GM12878 (cell line): ENCODE results near the gene RYR2. TPM values are rescaled to one million over a fixed set of nuclear protein-coding genes. Genes with fewer than 3 reads are reported as not detected.

Experiments
- ATAC-seq: fragments of 200-7000 bp; cut with Tn5 transposase; 3 replicates; pipeline ENCODE4 v1.9.1; 2020; ENCODE audit warnings: mild to moderate bottlenecking, moderate library complexity
- BruUV-seq: library from RNA; stranded (reverse); fragments of 400-500 nt; replicated peaks from 2 replicates; lab custom pipeline; 2021; lab: Mats Ljungman, UMichigan
- CTCF ChIA-PET: fragments of 300-600 bp; sonication (Branson Sonifier 250); formaldehyde crosslinking; extraction: SDS; loops from one replicate; lab custom pipeline; 2021; ENCODE audit warnings: inconsistent platforms; lab: Yijun Ruan, JAX
- POLR2A ChIA-PET: fragments of 350-600 bp; formaldehyde crosslinking; extraction: SDS; loops from one replicate; lab custom pipeline; 2021; ENCODE audit warnings: inconsistent platforms; lab: Charles Lee
- RAD21 ChIA-PET: fragments of 300-600 bp; sonication (Branson Sonifier 250); formaldehyde crosslinking; loops from one replicate; lab custom pipeline; 2023; ENCODE audit warnings: antibody characterized with exemption; ENCODE audit not compliant: unreplicated experiment; lab: Charles Lee
- SMC1A ChIA-PET: fragments of 300-600 bp; sonication (Branson Sonifier 250); formaldehyde crosslinking; loops from one replicate; lab custom pipeline; 2023; ENCODE audit not compliant: unreplicated experiment, uncharacterized antibody; lab: Charles Lee
- DNase-seq: peaks from one replicate; pipeline ENCODE4 v3.0.0-alpha.2; 2011; ENCODE audit warnings: low read depth, low spot score
- FAIRE-seq: peaks from 3 replicates; lab custom pipeline; 2011; peaks lifted over from hg19 to GRCh38; lab: Jason Lieb, UNC
- H2AFZ ChIP-seq: 2 replicates; pipeline ENCODE4 v1.6.0; 2011; ENCODE audit warnings: low read depth, low read length, control low read depth; ENCODE audit not compliant: control insufficient read depth
- H3K27ac ChIP-seq: 2 replicates; pipeline ENCODE4 v1.5.1; 2011; ENCODE audit warnings: control low read depth; ENCODE audit not compliant: control insufficient read depth, insufficient read depth
- H3K27me3 ChIP-seq, 2 experiments: replicated peaks in 1 of 2; 2 replicates each; pipeline versions ENCODE4 v1.6.0 to v1.6.1; 2011; ENCODE audit warnings: low read length in 1 of 2; ENCODE audit not compliant: control insufficient read depth in 2 of 2, insufficient read depth in 2 of 2
- H3K36me3 ChIP-seq, 2 experiments: 2 replicates each; pipeline ENCODE4 v1.5.1; 2011; ENCODE audit warnings: low read length in 1 of 2; ENCODE audit not compliant: control insufficient read depth in 2 of 2, insufficient read depth in 2 of 2
- H3K4me1 ChIP-seq: 2 replicates; pipeline ENCODE4 v1.6.1; 2011; ENCODE audit warnings: mild to moderate bottlenecking, low read length, moderate library complexity, mixed read lengths; ENCODE audit not compliant: control insufficient read depth, insufficient read depth
- H3K4me2 ChIP-seq: 2 replicates; pipeline ENCODE4 v1.6.0; 2011; ENCODE audit warnings: control low read depth; ENCODE audit not compliant: control insufficient read depth, insufficient read depth
- H3K4me3 ChIP-seq: fragments of 200-600 bp; sonication (generic); 2 replicates; pipeline ENCODE4 v1.5.1; 2016
- H3K79me2 ChIP-seq: 2 replicates; pipeline ENCODE4 v1.6.0; 2011; ENCODE audit warnings: low read length; ENCODE audit not compliant: control insufficient read depth, insufficient read depth
- H3K9ac ChIP-seq: 2 replicates; pipeline ENCODE4 v1.8.0; 2011; ENCODE audit warnings: low read length, control low read depth, mixed read lengths; ENCODE audit not compliant: control insufficient read depth, insufficient read depth
- H3K9me3 ChIP-seq: replicated peaks from 3 replicates; pipeline ENCODE4 v1.5.1; 2011; ENCODE audit warnings: mild to moderate bottlenecking, low read length; ENCODE audit not compliant: control insufficient read depth, insufficient read depth
- H4K20me1 ChIP-seq: 2 replicates; pipeline ENCODE4 v1.6.0; 2011; ENCODE audit not compliant: control insufficient read depth, insufficient read depth
- CTCF ChIP-seq, 3 experiments: IDR thresholded peaks in 2 of 3; conservative IDR thresholded peaks in 1 of 3; 2 replicates each; pipeline ENCODE4 v1.5.1; 2011; ENCODE audit warnings: low read depth in 3 of 3, low read length in 3 of 3, mild to moderate bottlenecking in 3 of 3, control low read depth in 2 of 3, moderate library complexity in 2 of 3, inconsistent platforms in 1 of 3, mixed read lengths in 1 of 3; ENCODE audit not compliant: control insufficient read depth in 2 of 3, insufficient read depth in 1 of 3; ENCODE audit errors: extremely low read depth in 1 of 3
- RAD21 ChIP-seq: IDR thresholded peaks from 2 replicates; pipeline ENCODE4 v1.6.1; 2011; ENCODE audit warnings: mild to moderate bottlenecking, low read depth, low read length, moderate library complexity; ENCODE audit not compliant: insufficient read depth
- SMAD1 ChIP-seq: fragments of 450-650 bp; IDR thresholded peaks from 2 replicates; pipeline ENCODE4 v1.6.1; 2018; ENCODE audit warnings: mild to moderate bottlenecking, low read depth; ENCODE audit not compliant: partially characterized antibody
- SMARCA5 ChIP-seq: fragments of 450-650 bp; IDR thresholded peaks from 2 replicates; pipeline ENCODE4 v1.6.1; 2017; ENCODE audit warnings: mild to moderate bottlenecking
- WGBS: methylation state at CpG from one replicate; pipeline ENCODE4 v1.1.6; 2016; ENCODE audit warnings: low lambda C conversion rate; ENCODE audit not compliant: insufficient replicate concordance, insufficient coverage; ENCODE audit errors: missing lambda C conversion rate; 5-methylcytosine and 5-hydroxymethylcytosine counted together
- in situ Hi-C: fragments of 300-500 bp; cut with MboI; formaldehyde crosslinking; loops from 9 replicates; pipeline ENCODE4 v1.14.3; 2018; ENCODE audit warnings: mixed read lengths
- intact Hi-C: fragments of 100-400 bp; cut with micrococcal nuclease; formaldehyde crosslinking; loops from one replicate; pipeline ENCODE4 v1.14.2; 2022; ENCODE audit not compliant: unreplicated experiment
- polyA plus RNA-seq, 11 experiments: library from polyadenylated mRNA; depleted of rRNA in 4 of 11; unstranded in 6 of 11; stranded (reverse) in 5 of 11; fragments of >200 nt; fragmentation: Nextera tagmentation in 4 of 11; fragmentation: Illumina TruSeq in 1 of 11; extraction: Ambion mirVana in 4 of 11; extraction: Trizol in 1 of 11; gene quantifications; 1 replicate in 1 of 11; 2 replicates in 10 of 11; pipeline versions ENCODE4 v1.2.1 to v1.2.3, GENCODE V29; 2011 to 2016; ENCODE audit warnings: inconsistent platforms in 2 of 11, missing spikeins in 2 of 11, low read depth in 1 of 11
- total RNA-seq, 4 experiments: library from RNA; depleted of rRNA in 3 of 4; stranded (reverse); fragments of >200 nt in 3 of 4; fragmentation: Illumina TruSeq in 1 of 4; extraction: Trizol in 1 of 4; gene quantifications; 2 replicates each; pipeline versions ENCODE4 v1.2.1 to v1.2.3, GENCODE V29; 2013 to 2021

Gene RYR2
- total and polyA plus RNA-seq, 10 of the 15 experiments (the other 5 are each of a cell fraction or from before 2014, with no cell fraction given): 0.01 to 0.04 TPM; not detected in 8

DNA sequence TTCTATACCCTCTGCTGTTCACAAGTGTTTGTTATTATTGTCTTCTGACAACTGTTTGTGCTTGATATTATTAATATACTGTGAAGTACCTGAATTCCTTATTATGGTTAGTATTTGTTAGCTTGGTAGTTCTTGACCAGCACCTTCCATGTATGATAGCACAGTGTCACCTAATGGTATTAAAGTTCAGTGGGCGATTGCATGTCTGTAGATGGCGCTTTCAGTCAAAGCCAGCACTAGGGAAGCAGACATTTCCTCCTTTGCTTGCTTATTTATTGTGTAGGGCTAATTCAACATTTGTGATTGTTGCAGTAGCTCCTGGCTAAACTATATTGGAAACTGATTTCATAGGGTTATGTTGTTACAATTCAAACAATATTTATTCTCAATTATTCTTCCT, 630.8 kb downstream of the RYR2 start:
- POLR2A ChIA-PET: no interaction called here
- H3K27me3 ChIP-seq: no peaks in the 10 kb centered on the region
- no peak overlapping the region for H3K4me3 ChIP-seq
- no peaks in the 10 kb centered on the region for H3K36me3 ChIP-seq
- 3% methylated on average over 2 of the region's 2 CpGs for WGBS
- TF ChIP-seq CTCF (IDR thresholded peaks at IDR 0.05 in 2 of 3, conservative IDR thresholded peaks at IDR 0.05 in 1 of 3; ENCODE audit: control insufficient read depth in 2 of 3, extremely low read depth in 1 of 3, insufficient read depth in 1 of 3, low read depth in 3 of 3, low read length in 3 of 3): peak; percentile 8 to 34 (median 12); a peak in 2 of 6 replicates
- 0 out of 2 replicates have a peak, but pooled peaks have one; percentile 11 for TF ChIP-seq RAD21
- no peak for TF ChIP-seq SMAD1
- FAIRE-seq: no peak
- SMC1A ChIA-PET: interaction anchor here (0.6 kb wide), 1 partner anchor 134 kb away, joined by 3 read pairs; no protein-coding TSS in a partner anchor
- no peak overlapping the region for H3K27ac ChIP-seq
- RAD21 ChIA-PET: no interaction called here
- no peaks in the 10 kb centered on the region for H3K9me3 ChIP-seq
- peak; percentile 71 for ATAC-seq
- no peak for DNase-seq
- H3K4me2 ChIP-seq: no peak overlapping the region
- in situ Hi-C loops: no loop called here
- intact Hi-C loops: no loop called here
- H3K79me2 ChIP-seq: no peaks in the 10 kb centered on the region
- H3K4me1 ChIP-seq: no peaks in the 10 kb centered on the region
- H3K9ac ChIP-seq: no peak overlapping the region
- H2AFZ ChIP-seq: no peak overlapping the region
- H4K20me1 ChIP-seq: no peaks in the 10 kb centered on the region
- no TSS peak for BruUV-seq
- CTCF ChIA-PET: interaction anchor here (1.0 kb wide), 1 partner anchor 65 kb away, joined by 3 read pairs; no protein-coding TSS in a partner anchor

DNA sequence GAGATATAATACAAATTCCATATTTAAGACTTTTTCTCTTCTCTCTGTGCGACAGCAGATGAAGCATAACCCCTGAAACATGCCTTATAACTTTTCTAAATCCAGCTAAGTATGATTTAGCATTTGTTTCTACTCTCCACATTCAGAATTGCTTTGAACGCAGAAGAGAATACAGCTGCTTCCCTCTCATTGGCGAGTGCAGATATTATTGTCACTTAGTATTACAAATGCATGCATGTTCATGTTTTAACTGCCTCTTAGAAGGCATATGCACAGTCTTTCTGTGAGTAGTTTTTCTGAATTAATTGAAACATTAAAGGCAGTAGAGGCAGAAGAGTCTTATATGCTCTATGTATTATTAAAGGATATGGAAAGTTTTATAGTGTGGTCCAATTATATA, 631.6 kb downstream of the RYR2 start:
- in situ Hi-C loops: no loop called here
- no peak for ATAC-seq
- intact Hi-C loops: no loop called here
- no peak overlapping the region for H3K27ac ChIP-seq
- whole genome bisulfite sequencing: 8% methylated on average over 3 of the region's 3 CpGs
- no peaks in the 10 kb centered on the region for H3K27me3 ChIP-seq
- no peak overlapping the region for H3K9ac ChIP-seq
- SMC1A ChIA-PET: no interaction called here
- no peak for TF ChIP-seq SMARCA5
- no peaks in the 10 kb centered on the region for H3K9me3 ChIP-seq
- RAD21 ChIA-PET: no interaction called here
- no peaks in the 10 kb centered on the region for H4K20me1 ChIP-seq
- H3K4me2 ChIP-seq: no peak overlapping the region
- no peaks in the 10 kb centered on the region for H3K36me3 ChIP-seq
- FAIRE-seq: no peak
- no peaks in the 10 kb centered on the region for H3K79me2 ChIP-seq
- POLR2A ChIA-PET: no interaction called here
- CTCF ChIA-PET: no interaction called here
- DNase-seq: no peak
- H3K4me1 ChIP-seq: no peaks in the 10 kb centered on the region
- H2AFZ ChIP-seq: no peak overlapping the region
- H3K4me3 ChIP-seq: no peak overlapping the region
- BruUV-seq: no TSS peak
